Activated naive CD8-positive, alpha-beta T cell treated with anti-CD3 and anti-CD28 coated beads for 36 hours (primary cell): ENCODE measurements around the gene ITGB6. TPM values are rescaled to one million over a fixed set of nuclear protein-coding genes. Genes with fewer than 3 reads are reported as not detected.

Experiments
- DNase-seq: peaks from one replicate; pipeline ENCODE4 v3.0.0; 2021
- H3K27ac Mint-ChIP-seq: one replicate; pipeline ENCODE4 v1.8.0; 2022; ENCODE audit warnings: mild to moderate bottlenecking, moderate library complexity, mixed read lengths
- H3K27me3 Mint-ChIP-seq: one replicate; pipeline ENCODE4 v1.8.0; 2022; ENCODE audit warnings: mild to moderate bottlenecking, mixed read lengths
- H3K36me3 Mint-ChIP-seq: one replicate; pipeline ENCODE4 v1.8.0; 2021; ENCODE audit warnings: mild to moderate bottlenecking, mixed read lengths
- H3K4me1 Mint-ChIP-seq: one replicate; pipeline ENCODE4 v1.8.0; 2021; ENCODE audit warnings: mixed read lengths
- H3K4me3 Mint-ChIP-seq: one replicate; pipeline ENCODE4 v1.8.0; 2022; ENCODE audit warnings: mild to moderate bottlenecking, moderate library complexity, mixed read lengths
- H3K9me3 Mint-ChIP-seq: one replicate; pipeline ENCODE4 v1.8.0; 2022; ENCODE audit warnings: mixed read lengths
- total RNA-seq, 2 experiments: library from RNA; stranded (reverse); gene quantifications; one replicate each; pipeline ENCODE4 v1.2.3, GENCODE V29; 2021

ITGB6 gene
- not detected for total RNA-seq

GRCh38 chr2:160199683-160200389, at the start of gene ITGB6:
Gene ITGB6 (minus strand): TSS chr2:160200272. CDS start chr2:160200063, 209 bp downstream.
- Mint-ChIP-seq H3K4me1 (peaks cover under 1% of the 10 kb centered on the region), H3K27me3 (peaks cover 3% of the 10 kb centered on the region)

GRCh38 chr2:160247296-160248035, 47.4 kb upstream of the ITGB6 start:
- H3K4me1 Mint-ChIP-seq = peaks cover 2% of the 10 kb centered on the region
- DNase-seq = no peak
- H3K27me3 Mint-ChIP-seq = peaks cover 5% of the 10 kb centered on the region
- H3K27ac Mint-ChIP-seq = no peak overlapping the region
- H3K4me3 Mint-ChIP-seq = no peak overlapping the region
- no peaks in the 10 kb centered on the region for H3K9me3 Mint-ChIP-seq
- no peaks in the 10 kb centered on the region for H3K36me3 Mint-ChIP-seq

More at GRCh38 chr2:160199683-160200389, at the start of gene ITGB6:
- Mint-ChIP-seq H3K9me3 (no peaks in the 10 kb centered on the region), H3K4me3 (no peak within 1 kb of the TSS), H3K27ac (no peak within 1 kb of the TSS), H3K36me3 (no peaks in the 10 kb centered on the region)
- DNase-seq = no peak

DNA sequence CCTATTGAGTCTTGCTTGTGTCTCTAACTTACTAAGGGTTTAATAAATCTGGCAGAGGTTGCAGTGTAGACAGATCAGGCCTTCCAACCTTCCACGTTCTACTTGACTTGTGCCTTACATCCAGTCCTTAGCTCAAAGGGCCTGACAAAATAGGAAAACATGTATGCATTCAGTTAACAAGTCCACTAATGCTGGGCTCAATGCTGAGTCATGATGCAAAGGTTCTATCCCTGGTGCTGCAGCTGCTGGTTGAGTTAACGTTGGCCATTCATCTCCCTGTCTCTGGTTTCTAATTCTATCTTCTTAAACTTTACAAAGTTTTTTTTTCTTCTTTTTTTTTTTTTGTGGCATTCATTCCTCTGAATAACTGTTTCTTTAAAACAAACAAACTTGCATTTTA, 46.3 kb upstream of the ITGB6 start:
- no peak for DNase-seq
- H3K4me3 Mint-ChIP-seq = no peak overlapping the region
- no peaks in the 10 kb centered on the region for H3K36me3 Mint-ChIP-seq
- H3K9me3 Mint-ChIP-seq = no peaks in the 10 kb centered on the region
- H3K27ac Mint-ChIP-seq = no peak overlapping the region
- no peaks in the 10 kb centered on the region for H3K4me1 Mint-ChIP-seq
- H3K27me3 Mint-ChIP-seq = no peaks in the 10 kb centered on the region

DNA sequence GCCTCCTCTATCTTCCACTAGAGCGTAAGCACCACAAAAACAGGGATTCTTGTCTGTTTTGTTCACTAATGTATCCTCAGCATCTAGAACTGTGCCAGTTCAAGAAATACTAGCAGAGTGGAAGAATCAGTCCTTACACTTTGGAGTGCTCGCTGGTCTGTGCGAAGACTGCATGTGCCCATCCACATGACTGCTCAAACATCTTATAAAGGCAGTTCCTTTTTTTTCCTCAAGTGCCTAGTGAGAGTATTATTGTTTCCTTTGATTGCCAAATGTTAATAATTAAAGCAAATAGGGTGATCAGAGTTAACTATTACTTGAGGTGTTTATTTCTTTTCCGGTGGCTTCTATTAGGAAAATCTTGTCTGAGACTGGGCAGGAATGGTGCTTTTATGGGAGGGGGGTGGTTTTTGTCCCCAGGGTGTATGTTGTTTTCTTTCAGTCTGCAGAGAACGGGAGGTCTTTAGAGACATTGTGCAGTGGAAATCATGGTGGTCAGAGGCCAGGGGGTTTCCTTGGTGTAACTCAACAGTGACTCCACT, 45.6 kb upstream of the ITGB6 start:
- Mint-ChIP-seq H3K4me1 (no peaks in the 10 kb centered on the region), H3K27me3 (no peaks in the 10 kb centered on the region), H3K4me3 (no peak overlapping the region), H3K36me3 (no peaks in the 10 kb centered on the region), H3K9me3 (no peaks in the 10 kb centered on the region), H3K27ac (no peak overlapping the region)
- no peak for DNase-seq

DNA sequence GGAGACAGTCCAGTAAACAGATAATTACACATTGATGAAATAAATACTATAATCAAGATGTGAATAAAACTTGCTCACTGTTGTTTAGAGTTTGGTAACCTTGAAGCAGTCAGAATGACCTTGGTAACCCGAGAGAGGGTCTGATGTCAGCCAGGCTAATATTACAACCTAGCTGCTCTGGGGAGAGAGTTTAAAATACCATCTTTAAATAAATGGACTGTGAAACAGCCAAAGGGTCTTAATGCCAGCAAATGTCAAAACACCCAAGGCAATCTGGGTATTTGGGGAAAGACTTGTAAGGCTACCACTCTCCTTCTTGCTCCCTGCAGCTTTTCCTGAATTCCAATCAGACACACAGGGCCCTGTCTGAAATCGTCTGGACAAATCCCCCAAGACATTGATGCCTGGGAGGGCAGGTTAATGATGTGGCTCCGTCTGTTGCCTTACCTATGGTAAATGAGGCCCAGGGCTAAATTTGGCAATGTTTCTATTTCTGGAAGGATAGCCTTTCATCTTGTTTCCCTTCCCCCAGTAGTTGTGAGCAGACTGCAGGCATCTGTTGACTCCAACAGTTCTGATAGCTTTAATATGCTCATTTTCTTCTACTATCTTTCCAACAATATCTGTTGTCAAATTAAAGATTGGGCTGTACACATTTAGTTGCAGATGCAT, 43.0 kb upstream of the ITGB6 start:
- no peaks in the 10 kb centered on the region for H3K4me1 Mint-ChIP-seq
- no peak for DNase-seq
- no peak overlapping the region for H3K27ac Mint-ChIP-seq
- H3K36me3 Mint-ChIP-seq = no peaks in the 10 kb centered on the region
- H3K4me3 Mint-ChIP-seq = no peak overlapping the region
- H3K27me3 Mint-ChIP-seq = no peaks in the 10 kb centered on the region
- H3K9me3 Mint-ChIP-seq = no peaks in the 10 kb centered on the region

GRCh38 chr2:160241251-160242137, 41.4 kb upstream of the ITGB6 start:
- Mint-ChIP-seq H3K4me3 (no peak overlapping the region), H3K27me3 (no peaks in the 10 kb centered on the region), H3K4me1 (no peaks in the 10 kb centered on the region), H3K9me3 (no peaks in the 10 kb centered on the region), H3K27ac (no peak overlapping the region), H3K36me3 (no peaks in the 10 kb centered on the region)
- DNase-seq = no peak

- DNase-seq = no peak
- H3K27me3 Mint-ChIP-seq = no peaks in the 10 kb centered on the region
- no peaks in the 10 kb centered on the region for H3K4me1 Mint-ChIP-seq
- H3K4me3 Mint-ChIP-seq = no peak overlapping the region
- no peak overlapping the region for H3K27ac Mint-ChIP-seq
- H3K9me3 Mint-ChIP-seq = no peaks in the 10 kb centered on the region
- no peaks in the 10 kb centered on the region for H3K36me3 Mint-ChIP-seq
Measured at GRCh38 chr2:160239436-160239835, 39.4 kb upstream of the ITGB6 start.

- Mint-ChIP-seq H3K4me3 (no peak overlapping the region), H3K36me3 (no peaks in the 10 kb centered on the region), H3K27ac (no peak overlapping the region), H3K27me3 (peaks cover 4% of the 10 kb centered on the region), H3K9me3 (no peaks in the 10 kb centered on the region), H3K4me1 (no peaks in the 10 kb centered on the region)
- DNase-seq = no peak
Measured at GRCh38 chr2:160238392-160238791, 38.3 kb upstream of the ITGB6 start.

DNA sequence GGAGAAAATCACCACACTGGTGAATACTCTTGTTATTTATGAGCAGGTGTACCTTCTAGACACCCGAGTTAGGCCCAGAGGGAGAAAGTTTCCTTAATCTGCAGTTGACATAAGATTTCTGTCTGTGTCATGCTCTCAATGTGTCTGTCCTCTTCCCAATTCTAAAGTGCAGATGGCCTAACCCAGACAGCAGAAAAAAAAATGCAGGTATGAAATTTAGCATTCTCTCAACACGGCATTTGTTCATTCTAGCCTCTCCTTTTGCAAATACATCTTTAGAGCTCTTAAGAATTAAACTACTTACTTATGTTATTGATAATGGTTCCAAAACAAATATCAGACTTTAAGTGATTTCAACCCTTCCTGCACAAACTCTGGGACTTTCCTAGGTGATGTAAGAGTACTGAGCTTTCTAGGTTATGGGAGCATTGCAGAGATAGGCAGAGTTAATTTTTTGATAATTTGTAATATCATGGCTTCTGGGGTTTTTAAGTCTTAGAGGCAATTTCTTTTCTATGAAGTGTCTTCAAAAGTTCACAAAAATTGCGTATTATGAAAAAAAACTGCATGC, 32.9 kb upstream of the ITGB6 start:
- H3K36me3 Mint-ChIP-seq = no peaks in the 10 kb centered on the region
- no peak overlapping the region for H3K4me3 Mint-ChIP-seq

GRCh38 chr2:160229591-160229990, 29.5 kb upstream of the ITGB6 start:
- no peak overlapping the region for H3K27ac Mint-ChIP-seq
- no peak for DNase-seq
- no peaks in the 10 kb centered on the region for H3K36me3 Mint-ChIP-seq
- no peak overlapping the region for H3K4me3 Mint-ChIP-seq
- no peaks in the 10 kb centered on the region for H3K9me3 Mint-ChIP-seq
- peaks cover 18% of the 10 kb centered on the region for H3K27me3 Mint-ChIP-seq
- H3K4me1 Mint-ChIP-seq = peaks cover 3% of the 10 kb centered on the region

More for the DNA sequence above, 32.9 kb upstream of the ITGB6 start:
- Mint-ChIP-seq H3K27ac (no peak overlapping the region), H3K9me3 (no peaks in the 10 kb centered on the region), H3K4me1 (no peaks in the 10 kb centered on the region), H3K27me3 (peaks cover 8% of the 10 kb centered on the region)
- DNase-seq = no peak

DNA sequence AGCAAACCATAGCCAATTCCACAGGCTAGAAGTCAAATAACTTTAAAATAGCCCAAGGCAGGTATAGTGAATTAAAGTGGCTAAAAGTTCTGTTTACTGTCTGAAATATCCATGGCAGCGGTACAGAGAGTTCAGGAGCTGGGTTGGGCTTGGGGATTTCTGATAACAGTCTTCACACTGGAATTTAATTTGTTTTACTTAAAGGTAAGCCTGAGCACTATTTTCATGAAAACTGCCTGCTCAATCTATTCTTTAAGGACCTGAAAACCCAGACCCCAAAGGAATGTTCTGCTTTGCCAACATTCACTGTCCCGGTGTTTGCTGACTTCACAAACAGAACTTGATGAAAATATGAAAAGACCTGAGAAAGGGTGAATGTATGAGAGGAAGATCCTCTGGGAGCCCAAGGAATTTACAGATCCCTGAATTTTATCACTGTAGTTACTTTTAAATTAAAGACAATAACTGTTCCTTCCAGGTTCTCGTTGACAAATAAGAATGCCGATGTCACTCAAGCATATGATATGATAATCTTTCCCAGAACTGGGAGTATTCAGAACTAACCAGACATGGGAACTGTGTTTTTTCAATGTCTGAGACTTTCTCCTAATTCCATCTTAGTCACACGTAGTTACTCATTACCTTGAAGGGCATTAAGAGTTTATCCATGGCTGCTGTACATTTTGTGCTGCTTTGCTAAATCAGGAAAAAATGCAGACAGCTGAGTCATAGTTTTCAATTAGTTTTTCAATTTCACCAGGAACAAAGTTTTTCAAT, 28.3 kb upstream of the ITGB6 start:
- Mint-ChIP-seq H3K27me3 (peaks cover 13% of the 10 kb centered on the region), H3K4me3 (no peak overlapping the region), H3K27ac (no peak overlapping the region), H3K4me1 (peaks cover 14% of the 10 kb centered on the region), H3K36me3 (no peaks in the 10 kb centered on the region), H3K9me3 (no peaks in the 10 kb centered on the region)
- no peak for DNase-seq

DNA sequence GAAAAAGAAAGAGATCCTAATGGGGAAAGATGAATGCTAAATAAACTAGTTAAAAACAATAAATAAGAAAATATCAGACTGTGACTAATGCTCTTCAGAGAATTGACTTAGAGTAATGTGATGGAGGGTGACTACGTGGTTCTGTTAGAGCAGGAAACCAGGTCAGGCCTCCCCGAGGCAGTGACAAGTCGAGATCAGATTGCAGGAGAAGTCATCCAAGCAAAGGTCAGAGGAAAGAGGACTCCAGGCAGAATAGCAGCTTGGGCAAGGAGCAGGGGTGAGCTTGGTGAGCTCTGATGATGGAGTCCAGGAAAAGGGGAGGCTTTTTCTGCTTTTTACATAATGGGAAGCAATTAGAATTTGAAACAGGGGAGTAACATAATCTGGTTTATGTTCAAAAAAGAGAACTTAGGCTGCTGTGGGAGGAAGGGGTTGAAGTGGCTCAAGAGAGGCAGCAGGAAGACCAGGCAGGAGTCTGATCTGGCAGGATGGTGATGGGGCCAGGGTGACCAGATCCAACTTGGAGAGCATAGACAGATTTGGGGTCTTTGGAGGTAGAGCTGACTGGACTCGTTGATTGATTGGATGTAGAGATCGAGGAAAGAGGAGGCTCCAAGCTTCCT, 27.3 kb upstream of the ITGB6 start:
- H3K27me3 Mint-ChIP-seq = peaks cover 9% of the 10 kb centered on the region

GRCh38 chr2:160226367-160226766, 26.3 kb upstream of the ITGB6 start:
- Mint-ChIP-seq H3K4me3 (no peak overlapping the region), H3K9me3 (no peaks in the 10 kb centered on the region), H3K36me3 (no peaks in the 10 kb centered on the region), H3K27me3 (peaks cover 9% of the 10 kb centered on the region), H3K4me1 (peaks cover 23% of the 10 kb centered on the region), H3K27ac (no peak overlapping the region)
- no peak for DNase-seq

More for the DNA sequence above, 27.3 kb upstream of the ITGB6 start:
- Mint-ChIP-seq H3K4me3 (no peak overlapping the region), H3K9me3 (no peaks in the 10 kb centered on the region), H3K27ac (no peak overlapping the region), H3K4me1 (peaks cover 22% of the 10 kb centered on the region), H3K36me3 (no peaks in the 10 kb centered on the region)
- no peak for DNase-seq
